ENCODE measurements around the gene SLC11A1.

DNA sequence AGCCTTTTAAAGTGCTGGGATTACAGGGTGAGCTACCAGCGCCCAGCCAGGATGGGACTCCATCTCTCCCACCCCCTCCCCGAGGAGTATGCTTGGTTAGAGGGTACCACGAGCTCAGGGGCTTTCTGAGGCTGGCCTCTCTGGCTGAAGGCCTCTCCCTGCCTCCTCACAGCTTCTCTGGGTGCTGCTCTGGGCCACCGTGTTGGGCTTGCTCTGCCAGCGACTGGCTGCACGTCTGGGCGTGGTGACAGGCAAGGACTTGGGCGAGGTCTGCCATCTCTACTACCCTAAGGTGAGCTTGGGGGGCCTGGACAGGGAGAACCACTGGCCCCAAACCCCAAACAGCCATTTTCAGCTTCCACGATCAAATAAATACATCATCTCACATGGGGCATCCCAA, 2.9 kb downstream of the SLC11A1 start:
- TF ChIP-seq, protein P1, sequence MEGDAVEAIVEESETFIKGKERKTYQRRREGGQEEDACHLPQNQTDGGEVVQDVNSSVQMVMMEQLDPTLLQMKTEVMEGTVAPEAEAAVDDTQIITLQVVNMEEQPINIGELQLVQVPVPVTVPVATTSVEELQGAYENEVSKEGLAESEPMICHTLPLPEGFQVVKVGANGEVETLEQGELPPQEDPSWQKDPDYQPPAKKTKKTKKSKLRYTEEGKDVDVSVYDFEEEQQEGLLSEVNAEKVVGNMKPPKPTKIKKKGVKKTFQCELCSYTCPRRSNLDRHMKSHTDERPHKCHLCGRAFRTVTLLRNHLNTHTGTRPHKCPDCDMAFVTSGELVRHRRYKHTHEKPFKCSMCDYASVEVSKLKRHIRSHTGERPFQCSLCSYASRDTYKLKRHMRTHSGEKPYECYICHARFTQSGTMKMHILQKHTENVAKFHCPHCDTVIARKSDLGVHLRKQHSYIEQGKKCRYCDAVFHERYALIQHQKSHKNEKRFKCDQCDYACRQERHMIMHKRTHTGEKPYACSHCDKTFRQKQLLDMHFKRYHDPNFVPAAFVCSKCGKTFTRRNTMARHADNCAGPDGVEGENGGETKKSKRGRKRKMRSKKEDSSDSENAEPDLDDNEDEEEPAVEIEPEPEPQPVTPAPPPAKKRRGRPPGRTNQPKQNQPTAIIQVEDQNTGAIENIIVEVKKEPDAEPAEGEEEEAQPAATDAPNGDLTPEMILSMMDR (conservative IDR thresholded peaks at IDR 0.05; ENCODE audit: low read depth in 2 of 2), result no peak
- TF ChIP-seq CREB1 (CRISPR knock-in tag; IDR thresholded peaks at IDR 0.05; ENCODE audit: low read depth) (no peak), EZH2 (IDR thresholded peaks at IDR 0.05; ENCODE audit: low read depth, unreplicated experiment) (no peak), POLR2AphosphoS5 (IDR thresholded peaks at IDR 0.05; ENCODE audit: low read depth) (no peak), JUNB (IDR thresholded peaks at IDR 0.05; ENCODE audit: unreplicated experiment) (no peak)

Measured in GM23338 (cell line).